NCI-H1694 treated with DMSO at 0.1 percent for 48 hours (cell line): ENCODE data around the gene FAM53B.

Source experiments
- DNase-seq: peaks from one replicate; lab custom pipeline; 2025; lab: John Stamatoyannopoulos, UW

FAM53B gene

DNA sequence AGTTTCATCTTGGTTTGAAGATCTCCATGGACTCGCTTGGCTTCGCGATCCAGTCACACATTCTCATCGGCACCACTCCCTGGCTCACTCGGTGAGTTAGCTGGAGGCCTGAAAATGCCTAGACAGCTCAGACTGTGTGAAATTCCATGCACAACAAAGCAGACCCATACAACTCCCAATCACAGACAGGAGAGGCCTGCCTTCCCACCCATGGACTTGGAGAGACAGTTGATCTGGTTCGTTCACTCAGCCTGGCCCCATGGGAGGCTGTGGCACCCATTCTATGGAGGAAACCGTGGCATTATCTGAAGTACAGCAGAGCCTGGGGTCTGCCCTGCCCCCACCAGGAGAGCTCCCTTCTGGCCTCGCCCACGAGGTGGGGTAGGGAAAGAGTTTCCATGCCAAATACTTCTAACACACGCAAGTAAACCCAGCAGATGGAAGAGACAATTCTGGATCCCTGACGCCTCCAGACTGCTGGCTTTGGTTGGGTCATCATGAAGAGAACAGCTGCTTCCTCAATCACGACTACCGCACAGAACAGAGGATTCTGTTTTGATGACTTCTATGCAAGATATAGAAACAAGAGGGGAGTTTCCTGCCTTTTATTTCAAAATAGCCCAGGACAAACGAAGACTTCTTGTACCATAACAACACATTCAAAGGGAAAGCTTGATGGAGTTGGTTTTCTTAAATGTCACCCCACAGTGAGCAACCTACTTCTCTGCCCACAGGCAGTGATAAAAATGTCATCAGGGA is 15.9 kb downstream of the FAM53B start:
- no peak for DNase-seq

DNA sequence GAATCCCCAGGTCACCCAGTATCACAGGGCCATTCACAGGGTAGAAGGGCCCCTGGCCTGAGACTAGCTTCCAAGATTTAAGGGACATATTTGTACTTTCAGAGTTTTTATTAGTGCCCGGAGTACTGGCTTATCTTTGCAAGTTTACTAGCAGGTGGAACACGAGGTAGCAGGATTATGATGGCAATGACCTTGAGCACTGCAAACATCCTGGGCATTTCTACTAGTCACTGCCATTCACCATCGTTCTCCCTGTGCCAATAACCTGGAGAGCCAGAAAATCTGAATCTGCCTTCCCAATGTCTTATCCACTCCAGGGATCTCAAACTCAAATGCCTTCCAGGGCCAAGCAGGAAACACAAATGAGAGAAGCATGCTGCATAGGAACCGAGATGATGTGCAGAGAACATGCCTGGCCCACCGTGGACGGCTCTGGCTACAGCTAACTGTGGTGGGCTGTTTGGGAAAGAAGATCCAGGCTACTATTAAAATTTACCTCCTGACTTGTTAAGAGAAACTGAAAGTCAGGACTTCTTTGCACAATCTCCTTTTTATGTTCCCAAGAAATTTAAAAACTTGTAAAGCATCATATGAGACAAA is 16.7 kb downstream of the FAM53B start:
- DNase-seq: no peak

DNA sequence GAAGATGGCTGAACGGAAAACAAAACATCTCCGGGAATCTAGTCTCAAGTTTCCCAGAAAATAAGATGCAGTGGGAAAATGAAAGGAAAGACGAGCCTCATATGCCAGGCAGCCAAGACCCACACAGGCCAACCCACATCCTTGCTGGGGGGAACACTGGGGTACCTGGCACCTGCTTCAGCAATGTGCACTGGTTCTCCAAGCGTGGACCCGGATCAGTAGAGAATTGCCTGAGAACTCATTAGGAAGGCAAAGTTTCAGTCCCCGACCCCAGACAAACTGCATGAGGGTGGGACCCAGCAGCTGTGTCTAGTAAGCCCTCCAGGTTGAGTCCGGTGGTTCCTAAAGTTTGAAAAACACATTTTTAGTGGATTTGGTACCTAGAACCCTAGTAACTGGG is 18.4 kb downstream of the FAM53B start:
- no peak for DNase-seq

DNA sequence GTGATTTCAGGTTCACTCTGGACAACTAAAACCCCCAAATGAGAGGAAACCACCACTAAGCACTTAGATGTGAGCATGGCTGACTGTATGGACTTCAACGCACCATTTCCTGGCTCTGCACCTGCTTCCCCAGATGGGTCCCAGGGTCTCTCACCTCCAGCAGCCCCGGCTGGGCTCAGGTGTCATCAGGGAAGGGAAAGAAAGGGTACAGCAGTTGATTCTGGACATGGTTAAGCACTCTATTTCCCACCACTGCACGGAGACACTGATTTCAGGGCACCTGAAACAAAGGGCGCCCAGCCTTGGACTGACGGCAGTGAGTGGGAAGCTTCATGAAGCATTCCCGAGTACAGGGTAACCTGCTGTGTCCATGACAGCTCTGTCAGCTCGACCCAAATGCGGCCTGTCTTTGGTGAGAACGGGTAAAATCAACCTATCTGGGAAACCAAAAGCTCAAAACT is 19.0 kb downstream of the FAM53B start:
- DNase-seq: no peak

DNA sequence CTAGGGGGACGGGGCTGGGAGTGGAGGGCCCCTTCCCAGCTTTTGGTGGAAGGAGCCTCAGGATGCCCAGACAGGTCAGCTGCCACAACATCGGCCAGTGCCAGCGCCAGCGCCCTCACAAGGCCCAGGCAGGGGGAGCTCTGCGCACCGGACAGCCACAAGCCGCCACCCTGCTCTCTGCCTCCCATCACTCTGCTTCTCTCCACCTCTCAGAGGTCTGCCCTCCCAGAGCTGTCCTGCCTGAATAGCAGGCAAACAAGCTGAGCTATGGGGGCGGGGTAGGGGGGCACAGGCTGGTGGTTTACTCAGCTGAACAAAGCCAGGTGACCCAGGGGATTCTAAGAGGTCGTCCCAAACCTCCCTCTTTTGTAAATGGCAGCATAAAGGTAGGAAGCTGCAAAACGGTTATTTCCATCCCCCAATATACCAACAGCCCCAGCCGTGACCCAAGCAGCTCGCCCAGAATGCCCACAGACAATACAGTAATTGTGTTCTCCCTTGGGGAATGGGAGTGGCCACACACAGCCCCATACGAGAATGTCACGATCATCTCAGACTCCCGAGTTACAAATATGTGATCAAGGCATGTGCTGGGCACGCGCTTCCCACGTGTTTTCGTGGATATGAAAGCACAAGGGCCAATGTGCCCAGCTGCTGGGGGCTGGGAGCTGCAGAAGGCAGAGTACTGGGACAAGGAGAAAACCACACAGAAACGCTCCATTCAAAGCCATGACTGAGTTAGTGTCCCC is 19.7 kb downstream of the FAM53B start:
- no peak for DNase-seq

DNA sequence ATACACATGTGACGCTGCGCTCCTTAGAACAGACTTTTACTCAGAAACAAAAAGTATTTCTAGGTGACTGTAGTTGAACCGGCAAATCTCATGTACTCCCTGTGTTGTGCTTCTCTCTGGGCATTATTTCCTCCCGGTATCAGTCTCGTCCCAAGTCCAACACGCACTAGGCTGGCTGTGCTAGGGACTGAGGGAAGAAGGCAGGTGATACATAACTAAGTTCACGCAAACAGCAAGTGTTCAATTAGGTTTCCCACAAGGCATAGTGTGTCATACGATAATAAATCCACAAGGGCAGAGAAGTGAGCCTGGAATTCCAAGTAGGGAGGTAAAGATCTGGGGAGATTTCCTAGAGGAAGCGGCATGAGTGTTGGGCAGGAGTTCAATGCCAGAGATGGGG is 20.4 kb downstream of the FAM53B start:
- no peak for DNase-seq

DNA sequence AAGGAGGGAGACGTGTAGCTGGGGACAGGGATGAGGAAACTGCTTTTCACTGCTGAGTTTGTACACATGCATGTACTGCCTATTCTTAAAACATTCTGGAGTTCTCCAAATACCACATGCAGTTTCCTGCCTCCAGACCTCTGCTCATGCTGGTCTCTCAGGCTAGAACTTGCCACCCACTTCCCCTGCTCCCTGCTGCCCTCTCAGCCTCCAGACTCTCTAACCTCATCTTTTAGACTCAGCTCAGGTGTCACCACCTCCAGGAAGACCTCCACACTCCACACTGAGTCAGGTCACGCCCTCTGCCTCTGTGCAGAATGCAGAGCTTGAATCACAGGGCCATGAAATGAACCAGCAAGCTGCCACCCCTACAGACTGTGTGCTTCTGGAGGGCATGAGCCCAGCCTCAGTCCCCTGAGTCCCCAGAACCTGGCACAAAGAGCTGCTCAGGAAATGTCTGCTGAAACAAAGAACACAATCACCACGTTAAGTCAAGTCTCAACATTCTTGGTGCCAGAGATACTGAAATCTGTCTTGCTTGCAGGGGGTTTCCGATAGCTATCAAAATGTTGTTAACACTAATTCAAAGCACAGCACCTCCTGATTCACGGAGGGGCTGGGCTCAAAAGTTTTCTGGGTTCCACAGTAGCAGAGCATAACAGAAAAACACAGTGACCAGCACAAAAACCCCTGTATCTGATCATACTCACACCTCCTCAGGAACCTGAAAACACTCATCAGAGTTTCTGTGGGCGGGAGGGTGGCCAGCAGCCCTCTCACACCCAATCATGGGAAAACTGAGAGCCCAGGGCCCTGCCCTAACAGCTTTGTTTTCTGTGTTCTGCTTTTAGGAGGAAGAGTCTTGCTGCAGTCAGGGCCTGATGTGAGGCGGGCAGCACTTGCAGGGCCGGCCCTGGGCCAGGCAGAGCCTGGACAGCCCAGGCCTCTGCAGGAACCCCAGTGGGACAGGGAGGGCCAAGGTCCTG is 21.1 kb downstream of the FAM53B start:
- DNase-seq: no peak

DNA sequence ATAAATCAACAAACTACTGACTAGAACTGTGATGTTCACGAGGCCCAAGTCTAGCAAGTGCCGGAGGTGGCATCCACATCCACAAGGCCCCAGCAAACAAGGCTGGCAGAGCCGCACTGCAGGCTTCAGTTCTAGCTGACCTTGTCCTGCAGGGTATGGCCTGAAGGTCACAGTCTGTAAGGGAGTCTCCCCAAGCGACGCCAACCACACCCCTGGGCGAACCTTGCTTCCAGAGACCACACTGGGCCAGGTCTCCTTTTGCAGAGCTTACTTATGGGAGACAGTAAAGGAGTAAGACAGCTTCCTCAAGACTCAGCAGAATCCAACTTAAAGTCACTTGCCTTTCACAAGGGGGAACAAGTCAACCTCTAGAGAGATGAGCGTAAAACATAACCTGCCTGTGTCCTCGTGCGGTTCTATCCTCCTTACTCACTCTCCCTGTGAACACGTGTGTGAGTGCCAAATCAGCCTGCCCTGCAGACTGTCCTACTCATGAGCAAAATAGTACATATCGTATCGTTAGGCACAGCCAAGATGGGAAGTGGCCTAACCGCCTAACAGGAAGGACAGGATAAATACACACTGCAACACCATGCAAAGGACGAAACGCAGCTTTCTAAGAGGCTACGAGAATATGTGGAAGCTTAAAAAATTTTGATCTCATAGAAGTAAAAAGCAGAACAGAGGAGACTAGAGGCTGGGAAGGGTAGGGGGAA is 22.7 kb downstream of the FAM53B start:
- DNase-seq: no peak

DNA sequence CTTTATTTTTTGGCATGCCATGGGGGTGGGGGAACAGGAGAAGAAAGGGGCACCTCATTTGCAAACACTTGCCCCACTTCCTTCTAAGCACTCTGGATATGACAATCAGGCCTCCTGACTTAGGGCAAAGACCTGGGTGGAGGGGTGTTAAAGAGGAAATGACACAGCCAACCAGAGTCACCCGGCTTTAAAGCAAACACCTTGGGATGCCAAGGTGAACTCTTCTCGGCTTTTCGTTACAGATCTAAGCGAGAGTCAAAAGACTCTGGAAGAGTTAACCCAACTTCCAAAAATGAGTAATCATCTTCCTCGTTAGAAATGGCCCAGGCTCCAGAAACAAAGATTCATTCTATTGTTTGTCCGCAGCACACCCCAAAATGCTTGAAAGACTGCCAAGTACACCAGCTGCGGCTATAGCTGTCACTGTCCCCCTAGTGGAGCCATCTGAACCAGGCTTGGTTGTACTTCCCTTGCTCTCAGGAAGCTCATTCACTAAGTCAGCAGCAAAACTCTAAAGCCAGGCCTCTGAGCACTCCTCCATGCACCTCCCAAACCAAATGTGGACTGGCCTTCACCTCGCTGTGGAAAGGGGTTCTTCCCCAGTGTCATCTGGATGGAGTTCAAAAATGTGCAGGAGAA is 24.8 kb downstream of the FAM53B start:
- no peak for DNase-seq

DNA sequence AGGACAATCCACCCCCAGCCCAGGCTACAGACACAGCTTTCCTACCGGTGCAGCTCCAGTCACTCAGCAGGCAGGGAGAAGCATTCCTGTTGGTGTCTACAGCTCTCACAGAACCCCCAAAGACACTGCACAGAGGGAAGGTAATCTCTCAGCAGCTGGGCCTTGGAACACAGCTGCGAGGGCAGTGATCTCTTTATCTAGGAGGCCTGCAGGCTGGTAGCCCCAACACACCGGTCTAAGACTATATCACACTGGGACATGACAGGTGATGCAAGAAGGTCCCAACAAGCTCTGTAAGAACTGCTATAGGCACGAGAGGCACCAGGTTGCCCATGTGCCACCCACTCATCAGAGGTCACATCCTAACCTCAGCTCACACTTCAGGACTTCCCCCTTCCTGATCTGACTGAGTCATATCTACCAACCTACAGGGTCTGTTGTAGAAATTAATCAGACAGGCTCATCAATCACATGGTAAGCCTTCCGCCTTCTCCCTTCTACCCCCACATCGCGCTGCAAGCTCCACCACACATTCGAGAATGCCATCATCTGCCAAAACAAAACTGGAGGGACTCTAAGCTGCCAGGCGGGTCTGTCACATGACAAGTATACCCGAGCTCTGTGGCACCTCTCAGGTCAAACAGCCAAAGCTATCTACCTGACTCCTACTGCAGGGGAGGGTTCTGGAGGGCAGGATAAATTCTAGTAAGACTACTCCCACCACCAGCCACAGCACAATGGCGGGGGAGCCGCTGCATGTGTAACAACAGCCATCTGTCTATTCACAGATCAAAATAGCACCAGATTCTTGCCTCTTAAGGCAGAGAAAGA is 26.1 kb downstream of the FAM53B start:
- DNase-seq: no peak

DNA sequence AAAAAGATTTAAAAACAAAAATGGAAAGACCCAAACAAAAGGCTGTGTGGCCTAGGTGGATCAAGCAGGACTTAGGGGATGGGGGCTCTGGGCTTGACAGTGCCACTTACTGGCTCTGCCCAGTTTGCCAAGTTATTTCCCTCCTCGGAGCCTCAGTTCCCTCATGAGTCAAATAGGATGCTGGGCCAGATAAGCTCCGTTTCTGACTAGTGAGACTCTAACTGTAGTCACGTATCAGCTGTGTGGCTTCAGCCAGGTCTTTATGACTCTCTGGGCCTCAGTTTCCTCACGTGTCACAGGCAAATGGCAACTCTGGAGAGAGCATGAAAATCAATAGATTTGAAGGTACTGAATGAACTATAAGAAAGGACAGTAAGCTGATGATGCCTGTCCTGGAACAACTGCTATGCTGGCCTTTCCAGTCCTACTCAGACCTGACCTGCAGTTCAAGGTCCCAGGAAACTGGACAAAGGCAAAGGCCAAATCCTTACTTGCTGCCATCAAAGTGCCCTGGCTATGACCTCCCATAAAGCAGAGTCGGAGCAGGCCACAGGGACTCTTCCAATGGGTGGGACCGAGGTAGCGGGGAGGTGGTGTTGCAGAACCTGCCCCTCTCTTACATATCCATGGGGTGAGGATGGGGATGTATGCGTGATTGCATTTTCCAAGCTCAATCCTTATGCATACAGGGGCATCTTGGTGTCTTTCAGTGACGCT is 27.0 kb downstream of the FAM53B start:
- DNase-seq: no peak

DNA sequence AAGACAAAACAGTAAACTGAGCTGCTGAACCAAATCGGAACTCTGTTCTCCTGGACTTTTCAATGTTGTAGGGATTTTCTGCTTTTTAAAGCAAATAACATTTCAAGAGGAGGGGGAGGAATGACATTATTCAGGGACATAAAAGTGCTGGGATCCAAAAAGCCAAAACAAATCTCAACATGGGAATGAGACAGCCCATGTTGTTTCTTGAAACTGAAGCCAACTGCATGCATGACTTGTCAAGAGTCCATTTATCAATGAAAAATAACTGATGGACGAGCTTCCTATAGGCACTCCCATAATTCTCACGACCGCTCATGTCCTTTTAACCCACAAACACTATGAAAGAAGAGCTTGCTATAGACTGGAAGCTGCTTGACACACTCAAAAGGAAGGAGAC is 27.8 kb downstream of the FAM53B start:
- no peak for DNase-seq

DNA sequence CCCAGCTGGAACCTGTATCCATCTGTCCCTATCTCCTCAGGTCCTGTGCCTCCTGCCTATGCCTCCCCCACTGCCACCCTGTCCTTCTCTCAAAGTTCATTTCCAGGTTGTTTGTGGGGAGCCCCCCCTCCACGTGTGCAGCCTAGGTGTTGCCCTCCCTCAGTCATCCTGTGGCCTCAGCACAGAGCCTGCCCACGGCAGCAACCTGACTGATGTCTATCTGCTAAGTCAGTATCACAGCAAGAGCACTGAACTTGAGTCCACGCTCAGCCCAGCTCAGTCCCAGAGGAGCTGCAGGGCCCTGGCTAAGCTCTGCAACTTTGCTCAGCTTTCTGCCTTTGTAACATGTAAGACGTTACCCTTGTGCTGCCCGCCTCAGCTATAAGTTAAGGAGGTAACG is 28.7 kb downstream of the FAM53B start:
- DNase-seq: no peak

DNA sequence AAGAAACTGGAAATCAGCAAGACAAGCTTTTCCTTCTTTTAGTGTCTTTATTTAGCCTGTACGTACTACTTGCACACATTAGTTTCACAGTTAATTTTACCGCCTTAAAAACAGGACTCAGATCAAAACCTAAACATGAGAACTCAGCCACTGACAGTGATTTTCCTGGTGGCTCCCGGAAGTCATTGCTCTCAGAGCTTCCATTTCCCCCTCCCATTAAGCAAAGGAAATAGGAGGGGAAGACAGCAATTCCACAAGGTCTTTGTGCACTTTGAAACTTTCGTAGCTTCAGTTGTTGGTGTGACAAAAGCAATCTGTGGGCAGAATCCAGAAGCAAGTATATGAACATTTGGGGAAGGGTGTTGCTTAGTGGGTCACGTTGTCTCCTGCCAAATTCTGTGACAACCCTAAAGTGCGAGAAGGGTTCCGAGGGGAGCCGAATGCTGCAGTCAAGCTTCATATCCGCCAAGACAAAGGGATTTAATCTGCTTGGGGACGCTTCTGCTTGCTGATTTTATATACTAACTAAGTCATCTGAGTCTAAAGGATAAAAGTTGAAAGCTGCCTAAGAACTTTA is 30.4 kb downstream of the FAM53B start:
- no peak for DNase-seq

DNA sequence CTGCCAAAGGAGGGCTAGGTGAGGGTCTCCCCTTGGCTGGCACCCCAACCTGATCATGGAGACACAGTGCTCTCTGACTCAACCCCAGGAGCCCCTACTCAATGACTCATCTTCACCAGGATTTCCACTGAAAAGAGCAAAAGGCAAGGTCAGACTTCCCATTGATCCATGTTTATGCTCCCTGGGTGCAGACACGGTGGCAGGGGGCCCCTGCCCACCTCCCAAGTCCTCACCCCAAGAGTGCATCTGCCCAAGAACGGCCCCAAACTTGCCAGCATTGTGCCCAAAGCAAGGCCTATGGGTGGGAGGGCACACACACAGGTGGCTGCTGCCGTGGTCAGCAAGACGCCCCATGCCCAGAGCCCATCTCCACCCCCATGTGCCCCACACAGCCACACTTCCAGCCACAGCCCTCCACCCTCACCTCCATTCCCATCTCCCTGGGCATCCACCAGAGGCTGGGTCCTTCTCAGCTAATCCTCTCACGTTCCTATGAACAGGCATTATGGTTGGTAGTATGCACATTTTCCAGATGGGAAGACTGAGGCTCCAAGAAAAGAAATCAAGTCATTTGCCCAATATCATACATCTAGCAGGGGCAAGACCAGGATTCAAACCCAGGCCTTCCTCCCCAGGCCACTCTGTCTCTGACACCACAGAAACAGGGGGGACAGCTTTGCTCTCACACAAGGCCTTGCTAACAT is 31.3 kb downstream of the FAM53B start:
- no peak for DNase-seq

DNA sequence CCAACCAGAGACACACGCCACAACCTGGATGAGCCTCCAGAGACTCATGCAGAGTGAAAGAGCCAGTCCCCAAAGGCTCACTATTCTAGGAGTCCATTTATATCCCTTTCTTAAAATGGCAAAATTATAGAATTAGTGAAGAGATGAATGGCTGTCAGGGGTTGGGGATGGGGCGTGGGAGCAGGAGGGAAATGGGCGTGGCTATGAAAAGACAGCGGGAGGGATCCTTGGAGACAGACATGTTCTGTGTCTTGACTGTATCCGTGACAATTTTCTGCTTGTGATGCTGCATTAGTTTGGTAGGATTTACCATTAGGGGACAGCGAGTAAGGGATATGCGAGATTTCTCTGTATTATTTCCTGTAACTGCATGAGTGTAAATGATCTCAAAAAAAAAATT is 33.0 kb downstream of the FAM53B start:
- DNase-seq: no peak

DNA sequence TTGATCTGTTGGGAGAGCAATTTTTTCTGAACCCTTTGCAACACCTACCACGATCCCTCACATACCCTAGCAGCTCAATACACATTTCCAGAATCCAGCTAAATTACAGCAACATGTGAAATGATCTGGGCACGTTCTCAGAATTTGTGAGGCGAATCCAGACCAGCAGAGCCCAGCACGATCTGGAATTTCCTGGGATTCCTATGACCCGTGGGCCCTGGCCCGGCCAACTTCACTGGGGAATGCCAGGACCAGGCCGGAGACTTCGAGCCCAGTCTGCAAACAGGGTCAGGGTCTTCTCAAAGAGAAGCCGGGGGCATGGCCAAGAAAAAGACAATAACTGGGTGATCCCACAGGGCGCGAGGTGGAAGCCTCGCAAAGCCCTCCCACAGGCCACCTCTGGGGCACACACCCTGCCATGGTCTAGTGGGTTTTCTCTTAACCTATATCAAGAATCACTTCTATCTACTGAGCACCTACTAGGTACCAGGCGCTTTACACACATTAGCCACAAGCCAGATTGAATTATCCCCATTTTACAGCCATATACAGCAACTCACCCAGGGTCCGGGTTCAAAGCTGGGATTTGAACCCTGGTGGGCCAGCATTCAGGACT is 33.8 kb downstream of the FAM53B start:
- no peak for DNase-seq

DNA sequence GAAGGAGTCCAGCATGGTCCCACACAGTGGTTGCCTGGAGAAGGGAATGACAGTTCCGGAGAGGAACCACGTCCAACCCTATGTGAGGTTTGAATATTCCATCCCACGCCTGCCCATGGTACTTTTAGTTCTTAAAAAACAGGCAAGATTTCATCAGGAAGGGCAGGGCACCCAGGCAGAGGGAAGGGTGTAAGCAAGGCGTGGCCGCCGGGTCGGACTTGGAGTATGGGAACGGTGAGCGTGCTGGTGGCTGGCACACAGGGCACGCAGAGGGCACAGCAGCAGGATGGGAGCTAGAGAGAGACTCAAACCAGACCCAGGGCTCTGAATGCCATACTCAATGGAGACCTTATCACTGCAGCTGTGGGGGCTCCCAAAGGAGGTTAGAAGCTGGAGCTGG is 34.3 kb downstream of the FAM53B start:
- no peak for DNase-seq
